HG03097 (cell line): ENCODE measurements around the gene OR2W3.

Experiments used
- ATAC-seq: cut with Tn5 transposase; IDR thresholded peaks from one replicate; pipeline ENCODE4 v1.9.1; 2021; ENCODE audit not compliant: unreplicated experiment, low FRiP score

Gene OR2W3

GRCh38 chr1:247914941-247915662 is 19.7 kb downstream of the OR2W3 start:
- ATAC-seq: no peak

- no peak for ATAC-seq
Measured at GRCh38 chr1:247919952-247920351, 24.6 kb downstream of the OR2W3 start, which contains the start of gene OR2T8. Gene OR2T8, plus strand, starts transcription at chr1:247920252. Its CDS starts 766 bp downstream, at chr1:247921018.

- ATAC-seq: no peak
Measured at GRCh38 chr1:247923941-247924340, 28.6 kb downstream of the OR2W3 start.

GRCh38 chr1:247924868-247925267 is 29.5 kb downstream of the OR2W3 start, which contains the start of gene OR2AJ1:
Gene OR2AJ1, plus strand, starts transcription at chr1:247924889. Its CDS starts 8,880 bp downstream, at chr1:247933769.
- no peak for ATAC-seq

GRCh38 chr1:247933989-247934388 is 38.6 kb downstream of the OR2W3 start:
- no peak for ATAC-seq

- ATAC-seq: no peak
Measured at GRCh38 chr1:247935781-247936180, 40.4 kb downstream of the OR2W3 start.

GRCh38 chr1:247936415-247936814 is 41.0 kb downstream of the OR2W3 start:
- ATAC-seq: no peak

- ATAC-seq: peak; percentile 100
Measured at GRCh38 chr1:247936965-247937734, 41.8 kb downstream of the OR2W3 start.

- ATAC-seq: no peak
Measured at GRCh38 chr1:247942624-247943023, 47.2 kb downstream of the OR2W3 start.
